Chondrocyte (in vitro differentiated cells): ENCODE data around the gene IL9. TPM values are rescaled to one million over a fixed set of nuclear protein-coding genes. Genes with fewer than 3 reads are reported as not detected.

ENCODE experiments used
- DNase-seq: peaks from one replicate; pipeline ENCODE4 v3.0.0; 2021; ENCODE audit warnings: mixed read lengths, low spot score
- H3K27ac Mint-ChIP-seq: one replicate; pipeline ENCODE4 v1.8.0; 2021; ENCODE audit warnings: mild to moderate bottlenecking, moderate library complexity, mixed read lengths; ENCODE audit not compliant: unreplicated experiment
- H3K27me3 Mint-ChIP-seq: 2 replicates; pipeline ENCODE4 v1.8.0; 2021; ENCODE audit warnings: low read depth, mixed read lengths
- H3K36me3 Mint-ChIP-seq: 2 replicates; pipeline ENCODE4 v1.8.0; 2021; ENCODE audit warnings: low read depth, mixed read lengths
- H3K4me1 Mint-ChIP-seq: 2 replicates; pipeline ENCODE4 v1.8.0; 2021; ENCODE audit warnings: low read depth, mild to moderate bottlenecking, mixed read lengths
- H3K4me3 Mint-ChIP-seq: one replicate; pipeline ENCODE4 v1.8.0; 2021; ENCODE audit warnings: mild to moderate bottlenecking, moderate library complexity, mixed read lengths; ENCODE audit not compliant: unreplicated experiment
- H3K9me3 Mint-ChIP-seq: 2 replicates; pipeline ENCODE4 v1.8.0; 2021; ENCODE audit warnings: low read depth, mixed read lengths
- CTCF ChIP-seq: fragments of 200-600 bp; sonication (generic); IDR thresholded peaks from 2 replicates; pipeline ENCODE4 v1.5.0; 2021; ENCODE audit warnings: antibody characterized with exemption, mild to moderate bottlenecking, moderate library complexity
- total RNA-seq: library from RNA; stranded (reverse); gene quantifications from 3 replicates; pipeline ENCODE4 v1.2.1, GENCODE V29; 2021

Gene IL9
- total RNA-seq, 1 donor from 2014 or later: not detected

DNA sequence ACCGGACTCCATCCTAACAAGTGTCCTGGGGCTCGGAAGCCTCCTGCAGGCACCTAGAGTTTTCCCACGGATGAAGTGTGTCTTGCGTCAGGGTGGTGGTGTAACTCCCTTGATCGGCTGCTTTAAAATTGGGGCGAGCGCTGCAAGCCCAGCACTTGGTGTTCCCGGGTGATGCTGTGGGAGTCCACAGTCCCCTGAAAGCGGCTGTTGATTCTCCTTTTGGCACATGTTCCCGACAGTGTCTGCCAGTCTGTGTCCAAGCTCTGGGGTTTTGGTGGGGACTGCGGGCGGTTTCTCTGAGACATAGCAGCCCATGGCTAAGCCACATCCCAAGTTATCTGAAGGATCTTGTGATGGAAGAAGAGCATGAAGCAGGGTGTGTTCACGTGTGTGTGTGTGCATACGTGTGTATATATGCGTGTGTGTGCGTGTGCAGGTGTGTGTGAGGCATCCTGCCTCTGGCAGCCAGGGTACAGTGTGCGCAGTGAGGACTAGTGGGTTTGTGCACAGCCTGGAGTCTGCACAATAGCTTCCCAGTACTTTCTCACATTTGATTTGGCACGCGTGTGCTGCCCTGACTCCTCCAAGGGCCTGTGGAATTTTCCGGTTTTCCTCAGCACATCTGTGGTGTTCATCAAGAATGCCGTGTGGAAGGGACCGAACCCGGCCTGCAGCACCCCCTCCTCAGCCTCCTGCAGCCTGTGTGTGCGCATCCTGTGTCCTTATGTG, 44.3 kb downstream of the IL9 start:
- Mint-ChIP-seq H3K27me3 (peaks cover 30% of the 10 kb centered on the region), H3K4me1 (no peaks in the 10 kb centered on the region), H3K9me3 (peaks cover 19% of the 10 kb centered on the region), H3K36me3 (no peaks in the 10 kb centered on the region), H3K4me3 (no peak overlapping the region), H3K27ac (no peak overlapping the region)
- no peak for DNase-seq
- TF ChIP-seq CTCF: no peak

- H3K36me3 Mint-ChIP-seq: no peaks in the 10 kb centered on the region
- H3K4me3 Mint-ChIP-seq: no peak overlapping the region
- no peak for TF ChIP-seq CTCF
- DNase-seq: no peak
- peaks cover 24% of the 10 kb centered on the region for H3K27me3 Mint-ChIP-seq
- H3K27ac Mint-ChIP-seq: no peak overlapping the region
- H3K4me1 Mint-ChIP-seq: no peaks in the 10 kb centered on the region
- H3K9me3 Mint-ChIP-seq: peaks cover 19% of the 10 kb centered on the region
Observed at GRCh38 chr5:135850671-135851070, 45.0 kb downstream of the IL9 start.

- no peak for TF ChIP-seq CTCF
- Mint-ChIP-seq H3K4me1 (no peaks in the 10 kb centered on the region), H3K9me3 (peaks cover 19% of the 10 kb centered on the region), H3K4me3 (no peak overlapping the region), H3K27ac (no peak overlapping the region), H3K27me3 (peaks cover 24% of the 10 kb centered on the region), H3K36me3 (no peaks in the 10 kb centered on the region)
- no peak for DNase-seq
Observed at GRCh38 chr5:135850231-135850630, 45.4 kb downstream of the IL9 start.

DNA sequence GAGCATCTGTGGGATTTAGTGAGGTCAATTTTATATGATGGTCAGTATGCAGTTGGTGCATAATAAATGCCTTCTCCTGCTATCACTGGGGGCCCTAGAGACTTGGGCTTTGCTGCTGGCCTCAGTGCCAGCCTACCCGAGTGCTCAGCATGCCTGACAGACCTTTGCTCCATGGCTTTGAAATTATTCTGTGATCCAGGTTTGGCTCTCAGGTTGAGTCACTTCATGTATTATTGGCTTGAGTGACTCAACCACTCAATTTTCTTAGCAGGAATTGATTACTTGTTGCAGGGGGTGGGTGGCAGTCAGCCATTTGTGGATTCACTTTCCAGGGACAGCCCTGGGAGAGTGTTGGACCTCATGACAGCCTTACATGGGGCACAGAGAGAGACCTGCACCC, 47.7 kb downstream of the IL9 start:
- Mint-ChIP-seq H3K4me3 (no peak overlapping the region), H3K27me3 (peaks cover 27% of the 10 kb centered on the region), H3K4me1 (no peaks in the 10 kb centered on the region), H3K27ac (no peak overlapping the region), H3K36me3 (no peaks in the 10 kb centered on the region), H3K9me3 (no peaks in the 10 kb centered on the region)
- TF ChIP-seq CTCF: no peak
- no peak for DNase-seq

DNA sequence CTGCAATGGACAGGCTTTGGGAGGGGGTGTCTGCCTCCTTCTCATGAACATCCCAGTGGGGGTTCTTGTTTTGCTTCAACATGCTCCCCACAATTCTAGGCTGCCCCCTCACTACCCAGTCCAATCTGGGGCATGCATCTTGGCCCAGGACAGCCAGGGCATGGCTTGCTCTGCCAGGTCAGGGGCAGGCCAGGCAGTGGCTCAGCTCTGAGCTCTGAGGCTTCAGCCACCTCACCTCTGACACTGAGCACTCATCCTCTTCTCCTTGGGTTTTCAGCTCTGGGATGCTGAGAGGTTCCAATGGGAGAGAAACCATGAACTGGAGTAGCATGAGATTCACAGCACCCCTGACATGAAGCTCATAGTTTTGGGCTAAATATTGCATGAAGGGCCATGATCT, 49.3 kb downstream of the IL9 start:
- H3K27me3 Mint-ChIP-seq: peaks cover 37% of the 10 kb centered on the region
- H3K27ac Mint-ChIP-seq: no peak overlapping the region
- H3K4me1 Mint-ChIP-seq: no peaks in the 10 kb centered on the region
- DNase-seq: no peak
- no peak overlapping the region for H3K4me3 Mint-ChIP-seq
- no peaks in the 10 kb centered on the region for H3K9me3 Mint-ChIP-seq
- H3K36me3 Mint-ChIP-seq: no peaks in the 10 kb centered on the region
- no peak for TF ChIP-seq CTCF
